Measurements from ENCODE around the gene TBL1XR1. TPM values are rescaled to one million over a fixed set of nuclear protein-coding genes. Genes with fewer than 3 reads are reported as not detected.

TBL1XR1 gene
- total and polyA plus RNA-seq, 2 of the 8 experiments (the other 6 are each of a cell fraction or from before 2014, with no cell fraction given), result 28.1 to 147 TPM

DNA sequence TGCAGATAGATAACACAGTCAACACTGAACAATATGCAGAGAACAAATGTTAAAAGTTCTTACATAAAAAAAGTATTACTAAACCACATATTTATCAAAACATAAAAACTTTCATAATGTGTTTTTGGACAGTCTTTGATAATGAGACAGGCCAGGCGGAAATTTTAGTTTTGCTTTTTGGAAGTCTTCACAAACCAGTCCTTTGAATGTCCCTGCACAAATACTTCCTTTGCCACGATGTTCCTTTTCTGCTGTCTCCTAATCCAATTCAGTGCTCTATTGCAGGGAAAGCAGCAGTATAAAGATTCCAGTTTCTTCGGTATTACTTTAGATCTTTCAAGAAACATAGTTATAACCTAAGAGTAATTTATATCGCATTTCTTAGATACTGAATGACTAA lies 135.9 kb downstream of the TBL1XR1 start (continued):
- TF ChIP-seq TAF7 (optimal IDR thresholded peaks at IDR 0.05; ENCODE audit: borderline replicate concordance, low read depth, low read length) (no peak), SIN3A (conservative IDR thresholded peaks at IDR 0.05 in 1 of 2, IDR thresholded peaks at IDR 0.05 in 1 of 2; ENCODE audit: low read depth in 1 of 2, low read length in 2 of 2) (no peak), KDM1A (IDR thresholded peaks at IDR 0.05; ENCODE audit: borderline replicate concordance, low read length) (no peak)

Data from H1 (cell line).